Activated T-helper 17 cell treated with anti-CD3 and anti-CD28 coated beads, Interleukin-2, amount 50 U/mL, for 72 hours (primary cell): ENCODE measurements around the gene ASB6. TPM values are rescaled to one million over a fixed set of nuclear protein-coding genes. Genes with fewer than 3 reads are reported as not detected.

ENCODE experiments used
- ATAC-seq: fragments of 150-1000 bp; cut with Tn5 transposase; replicated peaks from 2 replicates; pipeline ENCODE4 v1.10.0; 2021; ENCODE audit warnings: mild to moderate bottlenecking, moderate library complexity
- H3K27ac Mint-ChIP-seq: one replicate; pipeline ENCODE4 v1.8.0; 2022; ENCODE audit warnings: mixed read lengths
- H3K27me3 Mint-ChIP-seq: one replicate; pipeline ENCODE4 v1.8.0; 2022; ENCODE audit warnings: mixed read lengths
- H3K36me3 Mint-ChIP-seq: one replicate; pipeline ENCODE4 v1.8.0; 2022; ENCODE audit warnings: low read depth, mild to moderate bottlenecking, mixed read lengths
- H3K4me1 Mint-ChIP-seq: one replicate; pipeline ENCODE4 v1.8.0; 2022; ENCODE audit warnings: mixed read lengths
- H3K4me3 Mint-ChIP-seq: one replicate; pipeline ENCODE4 v1.8.0; 2022; ENCODE audit warnings: mild to moderate bottlenecking, mixed read lengths
- H3K9me3 Mint-ChIP-seq: one replicate; pipeline ENCODE4 v1.8.0; 2022; ENCODE audit warnings: mixed read lengths
- total RNA-seq, 2 donors: library from RNA; stranded (reverse); gene quantifications; one replicate each; pipeline ENCODE4 v1.2.3, GENCODE V29; 2022

ASB6 gene, protein sequence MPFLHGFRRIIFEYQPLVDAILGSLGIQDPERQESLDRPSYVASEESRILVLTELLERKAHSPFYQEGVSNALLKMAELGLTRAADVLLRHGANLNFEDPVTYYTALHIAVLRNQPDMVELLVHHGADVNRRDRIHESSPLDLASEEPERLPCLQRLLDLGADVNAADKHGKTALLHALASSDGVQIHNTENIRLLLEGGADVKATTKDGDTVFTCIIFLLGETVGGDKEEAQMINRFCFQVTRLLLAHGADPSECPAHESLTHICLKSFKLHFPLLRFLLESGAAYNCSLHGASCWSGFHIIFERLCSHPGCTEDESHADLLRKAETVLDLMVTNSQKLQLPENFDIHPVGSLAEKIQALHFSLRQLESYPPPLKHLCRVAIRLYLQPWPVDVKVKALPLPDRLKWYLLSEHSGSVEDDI
- 10 to 100 TPM; 12.3 to 26.4 TPM for total RNA-seq

DNA sequence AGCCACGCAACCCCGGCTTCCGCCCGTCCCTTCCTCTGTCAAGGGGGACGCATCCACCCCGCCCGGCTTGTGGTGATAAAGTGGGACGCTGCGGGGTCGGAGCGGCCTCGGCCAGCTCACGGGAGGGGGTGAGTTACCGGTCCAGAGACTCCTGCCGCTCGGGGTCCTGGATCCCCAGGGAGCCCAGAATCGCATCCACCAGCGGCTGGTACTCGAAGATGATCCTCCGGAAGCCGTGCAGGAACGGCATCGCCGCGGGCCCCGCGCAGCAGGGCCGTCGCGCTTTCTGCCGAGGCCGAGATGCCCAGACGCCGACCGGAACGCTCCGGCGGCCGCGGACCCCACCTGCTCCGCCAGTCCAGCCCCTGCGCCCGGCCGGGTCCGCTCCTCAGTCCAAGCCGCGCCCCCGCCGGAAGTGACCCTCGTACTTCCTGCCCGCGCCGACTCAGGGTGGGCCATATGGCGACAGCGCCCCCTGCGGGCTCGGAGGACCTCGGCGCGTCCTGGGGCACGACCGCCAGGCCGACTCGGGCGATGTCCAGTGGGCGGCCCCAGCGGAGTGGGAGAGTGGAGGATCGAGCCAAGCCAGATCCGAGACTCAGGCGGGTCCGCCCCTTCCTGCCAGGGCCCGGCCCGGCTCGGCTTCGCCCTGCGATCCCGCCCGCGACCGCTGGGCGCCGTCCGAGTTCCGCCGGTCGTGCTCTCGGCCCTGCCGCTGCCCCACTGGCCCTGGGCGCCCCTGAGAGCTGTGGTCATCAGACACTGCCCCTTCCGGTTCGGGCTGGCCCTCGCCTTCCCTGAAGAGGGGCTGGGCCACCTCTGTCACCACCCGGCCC lies at the start of gene ASB6:
Gene ASB6, minus strand, starts transcription at position 402 of the 836 bp plus-strand sequence. Its CDS starts 152 bp downstream, at position 250.
- Mint-ChIP-seq H3K4me1 (peaks cover 15% of the 10 kb centered on the region), H3K4me3 (peak within 1 kb of the TSS; percentile 84), H3K36me3 (peaks cover 14% of the 10 kb centered on the region), H3K9me3 (no peaks in the 10 kb centered on the region), H3K27me3 (no peaks in the 10 kb centered on the region), H3K27ac (peak within 1 kb of the TSS; percentile 78)
- ATAC-seq = peak; percentile 98

DNA sequence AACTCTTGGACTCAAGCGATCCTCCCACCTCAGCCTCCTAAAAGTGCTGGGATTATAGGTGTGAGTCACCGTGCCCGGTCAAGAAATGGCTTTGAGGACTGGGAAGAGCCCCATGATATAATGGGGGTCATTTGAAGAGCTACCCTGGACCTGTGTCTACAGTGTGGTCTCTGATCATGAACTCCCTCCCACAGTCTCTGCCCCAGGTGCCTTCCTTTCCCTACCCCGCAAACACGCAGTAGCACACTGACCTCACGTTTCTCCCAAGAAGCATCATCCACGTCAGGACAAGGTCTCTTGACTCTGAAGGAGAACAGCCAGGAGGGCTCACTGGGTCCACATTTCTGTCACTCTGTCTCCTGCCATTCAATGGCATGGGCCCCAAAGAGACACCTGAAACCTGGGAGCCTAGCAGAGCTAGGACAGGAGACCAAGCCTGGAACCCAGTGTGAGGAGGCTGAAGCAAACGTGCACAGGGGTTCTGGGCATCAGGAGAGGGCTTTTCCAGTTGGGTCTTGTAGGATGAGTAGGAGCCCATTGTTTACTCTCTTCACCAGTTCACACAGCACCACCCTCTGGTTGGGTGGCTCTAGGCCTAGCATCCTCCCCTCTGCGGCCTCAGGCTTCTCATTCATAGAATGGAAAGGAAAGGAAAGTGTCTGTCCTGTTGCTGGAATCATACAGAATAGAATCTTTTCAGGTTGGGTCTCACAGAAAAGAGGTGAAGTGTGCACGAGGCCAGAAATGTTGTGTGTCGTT lies 46.5 kb upstream of the ASB6 start:
- H3K4me1 Mint-ChIP-seq = no peaks in the 10 kb centered on the region
- no peaks in the 10 kb centered on the region for H3K9me3 Mint-ChIP-seq
- no peaks in the 10 kb centered on the region for H3K36me3 Mint-ChIP-seq
- ATAC-seq = no peak
- no peak overlapping the region for H3K4me3 Mint-ChIP-seq
- H3K27me3 Mint-ChIP-seq = no peaks in the 10 kb centered on the region
- H3K27ac Mint-ChIP-seq = no peak overlapping the region

DNA sequence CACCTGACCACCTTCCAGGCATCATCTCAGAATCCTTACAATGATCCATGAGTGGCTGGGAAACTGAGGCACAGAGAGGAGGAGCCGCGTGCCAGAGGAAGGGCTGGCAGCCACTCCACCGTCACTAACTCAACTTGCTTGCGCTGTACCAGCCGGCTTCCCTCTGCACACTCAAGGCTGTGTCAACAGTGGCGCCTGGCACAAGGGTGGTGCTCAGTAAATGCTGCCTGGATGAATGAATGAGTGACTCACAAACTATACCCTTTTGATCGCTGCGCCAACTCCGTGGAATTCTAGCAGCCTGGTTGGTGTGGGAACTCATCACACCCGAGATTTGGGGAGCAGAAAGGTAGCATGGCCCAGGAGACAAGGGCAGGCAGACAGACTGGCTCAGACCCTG lies 45.4 kb upstream of the ASB6 start:
- H3K27me3 Mint-ChIP-seq = no peaks in the 10 kb centered on the region
- no peak for ATAC-seq
- no peak overlapping the region for H3K4me3 Mint-ChIP-seq
- H3K4me1 Mint-ChIP-seq = no peaks in the 10 kb centered on the region
- no peaks in the 10 kb centered on the region for H3K36me3 Mint-ChIP-seq
- H3K9me3 Mint-ChIP-seq = no peaks in the 10 kb centered on the region
- no peak overlapping the region for H3K27ac Mint-ChIP-seq

DNA sequence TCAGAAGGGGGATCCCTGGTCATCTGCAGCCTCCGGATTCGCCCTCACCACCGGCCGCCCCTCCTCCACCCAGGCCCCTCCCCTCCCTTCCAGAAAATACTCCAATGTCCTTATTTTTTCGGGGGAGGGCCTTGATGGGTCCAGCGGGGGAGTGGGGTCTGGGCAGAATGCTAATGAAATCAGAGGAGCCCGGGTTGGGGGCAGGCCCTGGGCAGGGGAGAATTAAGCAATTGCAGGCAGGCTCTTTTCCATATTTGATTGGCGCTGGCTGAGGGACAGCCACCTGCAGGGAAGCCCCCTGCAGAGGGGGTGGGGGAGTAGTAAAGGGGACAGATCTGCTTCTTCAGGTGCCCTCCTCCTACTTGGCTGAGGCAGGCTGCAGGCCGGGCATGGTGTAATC lies 44.8 kb upstream of the ASB6 start:
- Mint-ChIP-seq H3K36me3 (no peaks in the 10 kb centered on the region), H3K27me3 (no peaks in the 10 kb centered on the region), H3K9me3 (no peaks in the 10 kb centered on the region), H3K4me1 (no peaks in the 10 kb centered on the region), H3K27ac (no peak overlapping the region), H3K4me3 (no peak overlapping the region)
- ATAC-seq = no peak

DNA sequence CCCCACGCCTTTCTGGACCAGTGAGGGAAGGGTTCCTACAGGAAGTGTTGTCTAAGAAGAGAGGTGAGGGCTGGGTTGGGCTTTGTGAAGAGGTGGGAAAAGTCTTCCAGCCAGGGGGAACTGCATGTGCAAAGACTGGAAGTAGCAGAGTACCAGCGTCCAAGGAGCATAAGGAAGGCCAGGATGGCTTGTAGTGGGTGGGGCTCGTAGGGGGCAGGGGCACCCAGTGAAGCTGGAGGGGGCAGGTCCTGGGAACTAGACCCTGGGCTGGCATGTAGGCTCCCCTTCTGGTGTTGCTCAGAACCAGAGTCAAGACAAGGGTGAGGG lies 43.9 kb upstream of the ASB6 start:
- Mint-ChIP-seq H3K27me3 (no peaks in the 10 kb centered on the region), H3K27ac (no peak overlapping the region), H3K36me3 (no peaks in the 10 kb centered on the region), H3K9me3 (no peaks in the 10 kb centered on the region), H3K4me1 (no peaks in the 10 kb centered on the region), H3K4me3 (no peak overlapping the region)
- ATAC-seq = no peak

DNA sequence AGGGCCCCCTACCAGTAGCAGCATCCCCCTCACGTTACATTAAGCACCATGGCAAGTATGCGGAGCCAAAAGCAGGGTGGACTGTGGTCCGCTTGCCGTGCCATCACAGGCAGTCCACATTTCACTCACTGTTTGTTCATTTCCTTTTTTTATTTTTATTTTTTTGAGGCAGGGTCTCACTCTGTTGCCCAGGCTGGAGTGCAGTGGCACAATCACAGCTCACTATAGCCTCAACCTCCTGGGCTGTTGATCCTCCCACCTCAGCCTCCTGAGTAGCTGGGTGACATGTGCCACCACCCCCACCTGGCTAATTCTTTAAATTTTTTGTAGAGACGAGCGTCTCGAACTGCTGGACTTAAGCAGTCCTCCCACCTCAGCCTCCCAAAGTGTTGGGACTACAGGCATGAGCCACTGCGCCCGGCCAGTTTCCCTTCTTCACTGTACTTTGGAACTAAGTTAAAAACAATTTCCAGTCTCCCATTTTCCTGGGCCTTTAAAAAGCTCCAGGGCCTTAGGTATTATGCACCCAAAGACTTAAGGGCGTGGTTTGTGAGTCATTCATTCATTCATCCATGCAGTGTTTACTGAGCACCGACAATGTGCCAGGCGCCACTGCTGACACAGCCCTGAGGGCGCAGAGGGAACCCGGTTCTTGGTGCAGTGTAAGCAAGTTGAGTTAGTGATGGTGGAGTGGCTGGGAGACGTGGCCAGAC lies 43.4 kb upstream of the ASB6 start:
- no peak overlapping the region for H3K27ac Mint-ChIP-seq
- peaks cover 3% of the 10 kb centered on the region for H3K27me3 Mint-ChIP-seq
- H3K36me3 Mint-ChIP-seq = no peaks in the 10 kb centered on the region
- no peaks in the 10 kb centered on the region for H3K9me3 Mint-ChIP-seq
- ATAC-seq = no peak
- H3K4me3 Mint-ChIP-seq = no peak overlapping the region
- H3K4me1 Mint-ChIP-seq = no peaks in the 10 kb centered on the region

DNA sequence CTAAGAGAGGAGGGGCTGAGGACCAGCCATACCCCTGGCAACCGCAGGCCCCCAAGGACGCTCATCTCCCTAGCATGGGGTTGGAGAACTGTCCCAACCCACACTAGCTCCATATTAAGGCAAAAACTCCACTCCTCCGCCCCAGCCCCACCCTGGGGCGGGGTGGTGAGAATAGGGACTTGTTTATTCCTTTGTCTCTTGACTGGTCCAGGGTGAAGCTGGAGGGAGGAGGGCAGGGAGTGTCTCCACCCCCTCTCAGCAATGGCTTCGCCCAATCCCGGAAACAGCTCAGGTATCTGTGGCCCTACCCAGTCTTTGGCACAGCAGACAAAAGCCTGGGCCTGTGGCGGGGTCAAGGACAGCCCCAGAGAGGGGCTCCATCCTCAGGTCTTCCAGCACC lies 40.4 kb upstream of the ASB6 start:
- H3K27me3 Mint-ChIP-seq = peaks cover 12% of the 10 kb centered on the region
- H3K27ac Mint-ChIP-seq = no peak overlapping the region
- H3K4me3 Mint-ChIP-seq = no peak overlapping the region
- no peaks in the 10 kb centered on the region for H3K4me1 Mint-ChIP-seq
- no peak for ATAC-seq
- no peaks in the 10 kb centered on the region for H3K36me3 Mint-ChIP-seq
- no peaks in the 10 kb centered on the region for H3K9me3 Mint-ChIP-seq

DNA sequence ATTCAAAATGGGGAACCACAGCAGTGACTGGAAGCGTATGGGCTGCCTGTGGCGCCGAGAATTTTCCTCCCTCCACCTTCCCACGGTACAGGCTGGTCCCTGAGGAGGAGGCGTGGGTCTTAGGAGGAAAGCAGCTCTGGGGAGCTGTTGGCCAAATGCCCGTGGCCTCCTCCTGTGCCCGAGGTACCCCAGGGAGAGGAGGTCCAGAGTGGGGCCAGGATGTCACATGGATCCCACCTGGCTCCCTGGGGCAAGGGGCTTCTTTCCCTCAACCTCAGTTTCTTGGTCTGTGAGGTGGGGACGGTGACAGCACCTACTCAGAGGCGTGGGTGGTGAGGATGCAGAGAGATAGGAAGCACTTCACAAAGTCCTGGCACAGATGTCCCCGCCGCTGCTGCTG lies 40.0 kb upstream of the ASB6 start:
- H3K9me3 Mint-ChIP-seq = no peaks in the 10 kb centered on the region
- no peaks in the 10 kb centered on the region for H3K36me3 Mint-ChIP-seq
- ATAC-seq = no peak
- no peak overlapping the region for H3K4me3 Mint-ChIP-seq
- H3K27me3 Mint-ChIP-seq = peaks cover 15% of the 10 kb centered on the region
- no peaks in the 10 kb centered on the region for H3K4me1 Mint-ChIP-seq
- H3K27ac Mint-ChIP-seq = no peak overlapping the region

DNA sequence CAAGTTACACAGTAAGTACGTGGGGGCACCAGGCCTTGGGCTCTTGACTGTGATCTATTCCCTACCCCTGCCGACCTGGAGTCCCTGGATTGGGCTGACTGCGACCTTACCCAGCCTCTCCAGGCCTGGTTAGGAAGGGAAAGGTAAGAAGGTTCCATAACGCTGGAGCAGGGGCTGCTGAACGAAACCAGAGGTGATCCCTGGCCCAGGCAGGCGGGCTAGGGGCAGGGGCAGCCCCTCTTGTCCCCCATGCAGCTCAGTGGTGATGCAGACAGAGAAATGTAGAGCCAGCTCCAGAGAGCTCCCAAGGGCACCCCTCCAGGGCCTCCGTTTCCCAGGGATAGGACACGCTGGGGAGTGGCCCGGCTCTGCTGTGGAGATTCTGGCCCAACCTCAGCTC lies 37.6 kb upstream of the ASB6 start:
- no peak overlapping the region for H3K4me3 Mint-ChIP-seq
- H3K27ac Mint-ChIP-seq = no peak overlapping the region
- no peaks in the 10 kb centered on the region for H3K36me3 Mint-ChIP-seq
- H3K27me3 Mint-ChIP-seq = peaks cover 16% of the 10 kb centered on the region
- no peak for ATAC-seq
- H3K9me3 Mint-ChIP-seq = no peaks in the 10 kb centered on the region
- H3K4me1 Mint-ChIP-seq = no peaks in the 10 kb centered on the region

DNA sequence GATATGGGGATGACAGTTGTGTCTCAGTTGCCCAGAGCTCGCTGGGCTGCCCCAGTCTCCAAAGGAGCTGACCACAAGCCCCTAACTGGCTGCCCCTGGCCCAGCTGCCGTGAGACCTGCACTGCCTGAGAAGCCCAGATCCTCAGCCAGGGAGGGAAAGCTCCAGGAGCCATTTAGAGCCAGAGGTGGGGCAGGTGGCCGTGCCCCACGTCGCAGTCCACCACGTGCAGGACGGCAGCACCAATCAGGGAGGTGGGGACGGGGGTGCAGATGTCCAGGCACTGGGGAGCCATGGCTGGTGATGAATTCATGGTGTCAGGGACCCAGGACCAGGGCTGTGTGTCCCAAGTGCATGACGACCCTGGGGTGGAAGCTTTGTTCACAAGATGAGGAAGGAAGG lies 36.9 kb upstream of the ASB6 start:
- Mint-ChIP-seq H3K4me1 (no peaks in the 10 kb centered on the region), H3K36me3 (no peaks in the 10 kb centered on the region), H3K9me3 (no peaks in the 10 kb centered on the region), H3K27me3 (peaks cover 16% of the 10 kb centered on the region), H3K4me3 (no peak overlapping the region), H3K27ac (no peak overlapping the region)
- ATAC-seq = no peak

DNA sequence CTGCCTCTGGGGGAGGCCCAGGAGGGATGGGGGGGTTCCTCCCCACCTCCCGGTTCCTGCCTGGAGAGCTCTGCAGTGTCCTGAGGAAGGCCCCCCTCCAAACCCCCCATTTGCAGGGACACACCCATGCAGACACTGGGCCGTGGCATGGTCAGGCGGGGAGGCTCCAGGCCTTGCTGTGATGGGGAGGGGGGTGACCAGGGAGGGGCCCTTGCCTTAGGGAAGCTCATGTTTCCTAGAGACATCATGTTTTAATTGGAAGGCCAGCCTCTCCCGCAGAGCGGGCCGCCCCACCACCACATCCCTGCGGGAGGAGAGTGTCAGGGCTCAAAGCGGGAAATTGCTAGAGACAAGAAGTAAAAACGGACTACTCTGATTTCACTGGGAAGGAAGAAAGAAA lies 35.5 kb upstream of the ASB6 start:
- no peak overlapping the region for H3K27ac Mint-ChIP-seq
- no peak overlapping the region for H3K4me3 Mint-ChIP-seq
- no peaks in the 10 kb centered on the region for H3K9me3 Mint-ChIP-seq
- H3K4me1 Mint-ChIP-seq = no peaks in the 10 kb centered on the region
- H3K27me3 Mint-ChIP-seq = peaks cover 16% of the 10 kb centered on the region
- no peaks in the 10 kb centered on the region for H3K36me3 Mint-ChIP-seq
- ATAC-seq = no peak

DNA sequence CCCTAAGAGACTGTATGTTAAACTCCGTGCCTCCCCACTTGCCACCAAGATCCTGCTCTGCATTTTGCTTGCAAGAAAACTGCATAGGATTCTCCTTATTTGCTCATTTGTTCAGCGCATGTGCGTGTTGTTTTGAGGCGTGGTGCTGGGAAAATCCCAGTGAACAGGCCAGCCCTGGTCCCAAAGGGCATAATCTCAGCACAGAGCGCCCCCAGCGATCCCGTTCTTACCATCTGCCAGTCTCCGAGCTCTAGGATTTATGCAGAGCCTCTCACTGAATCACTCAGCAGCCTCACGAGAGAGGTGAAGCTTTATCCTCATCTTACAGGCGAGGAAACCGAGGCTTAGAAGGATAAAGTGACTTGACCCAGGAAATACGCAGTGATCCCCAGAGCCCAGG lies 35.0 kb upstream of the ASB6 start:
- Mint-ChIP-seq H3K36me3 (no peaks in the 10 kb centered on the region), H3K4me3 (no peak overlapping the region)
- no peak for ATAC-seq

DNA sequence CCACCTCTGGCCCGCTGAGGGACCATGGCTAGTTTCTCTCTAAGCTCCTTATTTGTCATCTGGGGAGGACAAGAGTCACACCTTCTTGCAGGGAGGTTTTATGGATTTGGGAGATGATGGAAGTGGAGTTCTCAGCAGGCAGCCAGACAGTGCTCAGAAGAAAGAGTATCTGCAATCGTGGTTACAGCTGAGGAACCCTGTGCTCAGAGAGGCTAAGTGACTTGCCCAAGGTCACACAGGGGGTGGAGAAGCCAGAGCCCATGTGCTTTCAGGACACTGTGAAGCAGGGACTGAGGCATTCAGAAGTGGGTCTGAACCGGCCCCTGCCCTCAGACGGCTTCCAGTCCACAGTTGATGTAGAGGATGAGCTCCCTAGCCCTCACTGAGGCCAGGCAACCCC lies 34.3 kb upstream of the ASB6 start:
- peaks cover 16% of the 10 kb centered on the region for H3K27me3 Mint-ChIP-seq
- H3K4me3 Mint-ChIP-seq = no peak overlapping the region
- H3K36me3 Mint-ChIP-seq = no peaks in the 10 kb centered on the region
- no peak for ATAC-seq
- H3K27ac Mint-ChIP-seq = no peak overlapping the region
- no peaks in the 10 kb centered on the region for H3K4me1 Mint-ChIP-seq
- H3K9me3 Mint-ChIP-seq = no peaks in the 10 kb centered on the region

More for the DNA sequence above, 35.0 kb upstream of the ASB6 start:
- H3K4me1 Mint-ChIP-seq = no peaks in the 10 kb centered on the region
- H3K27ac Mint-ChIP-seq = no peak overlapping the region
- peaks cover 16% of the 10 kb centered on the region for H3K27me3 Mint-ChIP-seq
- no peaks in the 10 kb centered on the region for H3K9me3 Mint-ChIP-seq

DNA sequence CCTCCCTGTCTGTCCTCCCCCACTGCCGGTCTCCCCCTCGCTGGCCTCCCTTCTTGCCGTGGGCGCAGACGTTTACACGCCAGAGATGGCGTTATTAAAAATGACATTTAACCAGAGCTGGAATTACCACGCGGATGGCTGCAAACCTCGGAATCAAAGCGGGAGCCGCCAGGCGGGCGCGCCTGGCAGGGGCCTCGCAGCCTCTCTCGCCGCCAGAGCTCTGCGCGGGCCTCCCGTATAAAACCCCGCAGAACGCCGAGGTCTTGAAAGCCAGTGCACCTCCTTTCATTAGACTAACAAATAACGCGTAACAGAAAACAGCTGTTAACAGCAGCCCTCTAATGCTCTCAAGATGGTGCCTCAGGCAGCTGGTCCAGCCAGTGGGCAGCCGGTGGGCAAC lies 33.7 kb upstream of the ASB6 start:
- Mint-ChIP-seq H3K4me1 (no peaks in the 10 kb centered on the region), H3K27me3 (peaks cover 14% of the 10 kb centered on the region), H3K9me3 (no peaks in the 10 kb centered on the region), H3K27ac (no peak overlapping the region), H3K4me3 (no peak overlapping the region), H3K36me3 (no peaks in the 10 kb centered on the region)
- ATAC-seq = no peak
